ENCODE data around the gene KCNJ1. TPM values are rescaled to one million over a fixed set of nuclear protein-coding genes. Genes with fewer than 3 reads are reported as not detected.

The KCNJ1 gene
- total RNA-seq, 1 experiment from 2014 or later: not detected

DNA sequence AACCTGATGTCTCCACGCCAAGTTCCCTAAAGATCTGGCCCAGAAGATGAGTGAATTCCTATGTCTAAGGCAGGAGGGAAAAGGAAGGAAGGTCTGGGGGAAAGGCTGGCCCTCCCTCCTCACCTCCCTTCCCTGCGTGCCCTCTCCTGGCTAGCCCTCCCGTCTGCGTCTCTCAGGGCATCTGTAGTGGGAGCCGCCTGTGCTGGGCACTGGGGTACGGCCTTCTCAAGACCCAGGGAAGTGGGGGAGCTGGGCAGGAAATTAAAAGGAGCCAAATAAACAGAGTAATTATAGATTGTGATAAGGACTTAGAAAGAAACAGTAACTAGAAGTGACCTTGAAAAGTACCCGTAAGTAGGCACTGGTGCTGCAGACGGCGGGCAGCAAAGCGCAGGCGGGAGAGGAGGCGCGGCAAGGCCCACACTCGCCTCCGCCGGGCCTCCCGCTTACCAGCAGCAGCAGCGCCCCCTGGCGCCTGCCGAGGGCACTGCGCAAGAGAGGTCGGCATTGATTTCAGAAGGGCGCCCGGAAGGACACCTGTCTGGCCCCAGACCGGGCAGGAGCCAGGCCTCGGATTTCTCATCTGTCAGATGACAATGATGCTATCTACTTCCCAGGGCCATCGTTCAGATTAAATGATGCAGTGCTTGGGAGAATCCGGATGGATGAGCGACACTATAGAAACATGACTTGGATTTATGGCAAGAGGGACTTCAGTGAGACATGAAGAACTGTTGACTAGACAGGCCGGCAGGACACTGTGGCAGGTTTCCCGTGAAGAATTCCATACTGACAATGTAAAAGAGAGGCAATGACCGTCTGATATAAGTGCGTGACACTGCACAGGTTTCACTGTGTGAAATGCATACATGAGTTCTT, 7.3 kb downstream of the KCNJ1 start:
- peak; percentile 79 for DNase-seq (ENCODE audit: low spot score)
- no peaks in the 10 kb centered on the region for H3K27me3 ChIP-seq (replicated peaks; ENCODE audit: insufficient read depth, low read depth, low read length, poor library complexity)
- ChIA-PET CTCF (interaction anchor here (0.5 kb wide), 1 partner anchor 36 kb away, joined by 8 read pairs; no protein-coding TSS in a partner anchor), POLR2A (ENCODE audit: low non-redundant PET) (interaction anchor here (1.0 kb wide), 1 partner anchor 454 kb away, joined by 3 read pairs; no protein-coding TSS in a partner anchor)
- H3K4me3 ChIP-seq (ENCODE audit: low read depth, low read length, poor library complexity, severe bottlenecking): no peak overlapping the region
- BruUV-seq (replicated peaks): no TSS peak
- peaks cover 5% of the 10 kb centered on the region for H3K4me1 ChIP-seq (ENCODE audit: insufficient read depth, low read length, poor library complexity, severe bottlenecking)
- H3K36me3 ChIP-seq (ENCODE audit: insufficient read depth, low read length, poor library complexity, severe bottlenecking): no peaks in the 10 kb centered on the region
- no peak for TF ChIP-seq EZH2 (IDR thresholded peaks at IDR 0.05; ENCODE audit: borderline replicate concordance, low read depth, low read length, poor library complexity, severe bottlenecking)
- TF ChIP-seq, protein P1, sequence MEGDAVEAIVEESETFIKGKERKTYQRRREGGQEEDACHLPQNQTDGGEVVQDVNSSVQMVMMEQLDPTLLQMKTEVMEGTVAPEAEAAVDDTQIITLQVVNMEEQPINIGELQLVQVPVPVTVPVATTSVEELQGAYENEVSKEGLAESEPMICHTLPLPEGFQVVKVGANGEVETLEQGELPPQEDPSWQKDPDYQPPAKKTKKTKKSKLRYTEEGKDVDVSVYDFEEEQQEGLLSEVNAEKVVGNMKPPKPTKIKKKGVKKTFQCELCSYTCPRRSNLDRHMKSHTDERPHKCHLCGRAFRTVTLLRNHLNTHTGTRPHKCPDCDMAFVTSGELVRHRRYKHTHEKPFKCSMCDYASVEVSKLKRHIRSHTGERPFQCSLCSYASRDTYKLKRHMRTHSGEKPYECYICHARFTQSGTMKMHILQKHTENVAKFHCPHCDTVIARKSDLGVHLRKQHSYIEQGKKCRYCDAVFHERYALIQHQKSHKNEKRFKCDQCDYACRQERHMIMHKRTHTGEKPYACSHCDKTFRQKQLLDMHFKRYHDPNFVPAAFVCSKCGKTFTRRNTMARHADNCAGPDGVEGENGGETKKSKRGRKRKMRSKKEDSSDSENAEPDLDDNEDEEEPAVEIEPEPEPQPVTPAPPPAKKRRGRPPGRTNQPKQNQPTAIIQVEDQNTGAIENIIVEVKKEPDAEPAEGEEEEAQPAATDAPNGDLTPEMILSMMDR (conservative IDR thresholded peaks at IDR 0.05; ENCODE audit: low read depth, low read length): peak; percentile 100
- intact Hi-C loops (cut with micrococcal nuclease; ENCODE audit: unreplicated experiment): loop anchor here (5.0 kb wide), 1 partner anchor 688 kb away; no protein-coding TSS in a partner anchor
- H3K27ac ChIP-seq (ENCODE audit: low read depth, low read length, poor library complexity, severe bottlenecking): no peak overlapping the region
- no peaks in the 10 kb centered on the region for H3K9me3 ChIP-seq (ENCODE audit: low read depth, low read length, poor library complexity, severe bottlenecking)

DNA sequence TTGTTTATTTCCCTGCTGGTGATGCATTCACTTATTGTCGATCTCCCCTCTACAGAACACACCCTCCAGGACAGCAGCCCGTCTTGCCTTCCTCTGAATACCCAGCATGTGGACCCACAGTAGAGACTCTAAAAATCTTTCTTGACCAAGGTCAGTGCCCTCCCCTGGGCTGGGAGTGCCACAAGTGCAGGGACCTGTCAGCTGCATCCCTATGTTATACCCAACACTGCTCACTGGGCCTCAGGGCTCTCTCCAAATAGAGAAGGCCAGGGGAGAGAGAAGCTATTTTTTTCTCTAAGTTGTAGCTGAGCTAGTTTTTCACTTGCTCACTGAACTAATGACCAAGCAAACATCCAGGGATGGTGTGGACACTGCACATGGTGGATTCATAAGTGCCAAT, 9.8 kb downstream of the KCNJ1 start:
- intact Hi-C loops (cut with micrococcal nuclease; ENCODE audit: unreplicated experiment): loop anchor here (5.0 kb wide), 1 partner anchor 685 kb away; no protein-coding TSS in a partner anchor
- ChIA-PET CTCF (interaction anchor here (0.7 to 1.2 kb wide), 2 partner anchors 36 to 685 kb away, joined by 4 to 10 read pairs; no protein-coding TSS in a partner anchor), POLR2A (ENCODE audit: low non-redundant PET) (no interaction called here)
- no peaks in the 10 kb centered on the region for H3K27me3 ChIP-seq (replicated peaks; ENCODE audit: insufficient read depth, low read depth, low read length, poor library complexity)
- no TSS peak for BruUV-seq (replicated peaks)
- H3K27ac ChIP-seq (ENCODE audit: low read depth, low read length, poor library complexity, severe bottlenecking): no peak overlapping the region
- no peaks in the 10 kb centered on the region for H3K36me3 ChIP-seq (ENCODE audit: insufficient read depth, low read length, poor library complexity, severe bottlenecking)
- TF ChIP-seq EZH2 (IDR thresholded peaks at IDR 0.05; ENCODE audit: borderline replicate concordance, low read depth, low read length, poor library complexity, severe bottlenecking): no peak
- TF ChIP-seq, protein P1 (conservative IDR thresholded peaks at IDR 0.05; ENCODE audit: low read depth, low read length): no peak
- H3K4me1 ChIP-seq (ENCODE audit: insufficient read depth, low read length, poor library complexity, severe bottlenecking): no peaks in the 10 kb centered on the region
- no peaks in the 10 kb centered on the region for H3K9me3 ChIP-seq (ENCODE audit: low read depth, low read length, poor library complexity, severe bottlenecking)
- no peak overlapping the region for H3K4me3 ChIP-seq (ENCODE audit: low read depth, low read length, poor library complexity, severe bottlenecking)
- no peak for DNase-seq (ENCODE audit: low spot score)

DNA sequence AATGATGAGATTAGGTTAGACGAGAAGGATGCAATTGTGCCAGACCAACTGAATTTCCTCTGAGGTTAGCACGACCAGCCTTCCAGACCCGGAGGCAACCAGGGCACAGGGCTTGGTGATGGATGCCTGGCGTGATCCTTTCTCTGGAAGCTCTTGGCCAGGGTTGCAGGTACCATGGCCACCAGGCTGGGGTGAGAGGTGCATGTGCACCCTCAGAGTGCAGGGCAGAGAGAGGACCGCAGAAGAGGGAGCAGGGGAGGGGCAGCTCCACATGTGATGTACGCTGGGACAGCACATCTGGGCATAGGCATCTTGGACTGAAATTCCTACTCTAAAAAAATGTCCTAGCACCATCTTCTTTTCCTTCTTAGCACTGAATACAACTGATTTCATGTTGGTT, 10.9 kb downstream of the KCNJ1 start:
- no TSS peak for BruUV-seq (replicated peaks)
- intact Hi-C loops (cut with micrococcal nuclease; ENCODE audit: unreplicated experiment): loop anchor here (5.0 kb wide), 1 partner anchor 684 kb away; no protein-coding TSS in a partner anchor
- DNase-seq (ENCODE audit: low spot score): no peak

More for the DNA sequence above, 10.9 kb downstream of the KCNJ1 start:
- H3K9me3 ChIP-seq (ENCODE audit: low read depth, low read length, poor library complexity, severe bottlenecking): no peaks in the 10 kb centered on the region
- CTCF ChIA-PET: no interaction called here
- H3K36me3 ChIP-seq (ENCODE audit: insufficient read depth, low read length, poor library complexity, severe bottlenecking): no peaks in the 10 kb centered on the region
- H3K4me1 ChIP-seq (ENCODE audit: insufficient read depth, low read length, poor library complexity, severe bottlenecking): no peaks in the 10 kb centered on the region
- no peak overlapping the region for H3K4me3 ChIP-seq (ENCODE audit: low read depth, low read length, poor library complexity, severe bottlenecking)
- no peak for TF ChIP-seq EZH2 (IDR thresholded peaks at IDR 0.05; ENCODE audit: borderline replicate concordance, low read depth, low read length, poor library complexity, severe bottlenecking)
- TF ChIP-seq, protein P1 (conservative IDR thresholded peaks at IDR 0.05; ENCODE audit: low read depth, low read length): no peak
- no peaks in the 10 kb centered on the region for H3K27me3 ChIP-seq (replicated peaks; ENCODE audit: insufficient read depth, low read depth, low read length, poor library complexity)
- POLR2A ChIA-PET (ENCODE audit: low non-redundant PET): no interaction called here
- no peak overlapping the region for H3K27ac ChIP-seq (ENCODE audit: low read depth, low read length, poor library complexity, severe bottlenecking)

Measured in A673 (cell line).